Measurements from ENCODE around the gene IFITM1. TPM values are rescaled to one million over a fixed set of nuclear protein-coding genes. Genes with fewer than 3 reads are reported as not detected.
A peak's percentile ranks its signal among the peaks of the same experiment; 100 is the strongest.
"Not testable (repeated sequence)": the region's sequence is repeated elsewhere in the genome, so short reads cannot be mapped to it uniquely, and the experiment has no call there.

IFITM1 gene
- total RNA-seq, 2 experiments from 2014 or later: 1,010 to 1,055 TPM

DNA sequence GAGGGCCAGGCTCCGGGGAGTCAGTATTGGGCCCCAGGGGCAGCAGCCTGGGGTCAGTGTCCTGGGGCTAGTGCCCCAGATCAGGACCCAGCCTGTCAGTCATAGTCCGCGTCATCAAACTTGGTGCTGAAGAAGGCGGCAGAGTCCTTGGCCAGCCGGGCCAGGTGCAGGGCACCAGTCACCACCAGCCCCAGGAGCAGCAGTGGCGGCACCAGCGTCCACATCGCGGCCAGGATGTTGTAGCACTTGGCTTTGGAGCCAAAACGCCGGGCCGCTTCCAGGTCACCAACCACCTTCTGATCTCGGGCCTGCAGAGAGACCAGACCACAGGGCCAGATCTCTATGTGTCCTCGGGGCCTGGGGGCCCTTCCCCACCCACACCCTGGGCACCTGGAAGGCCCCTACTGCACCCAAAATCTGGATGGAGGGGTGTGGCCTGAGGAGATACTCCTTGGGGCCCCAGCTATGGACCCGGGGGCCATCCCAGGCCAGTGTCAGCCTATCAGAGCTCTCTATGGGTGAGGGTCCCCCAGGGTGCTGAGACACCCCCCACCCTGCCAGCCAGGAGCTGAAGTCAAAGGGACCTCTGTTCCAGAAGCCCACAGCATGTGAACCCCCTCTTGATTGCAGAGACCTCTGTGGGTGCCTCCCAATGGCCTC lies 15.3 kb upstream of the IFITM1 start:
- Mint-ChIP-seq H3K4me1 (peaks cover 25% of the 10 kb centered on the region), H3K36me3 (ENCODE audit: low read depth) (no peaks in the 10 kb centered on the region), H3K4me3 (no peak overlapping the region), H3K27me3 (peaks cover 20% of the 10 kb centered on the region), H3K9me3 (no peaks in the 10 kb centered on the region), H3K27ac (no peak overlapping the region)
- ChIA-PET POLR2A (interaction anchor here (0.7 to 1.3 kb wide), 5 partner anchors 9 to 91 kb away, joined by 3 to 6 read pairs (median 4); partner anchors contain the start of genes BET1L, IFITM2 and RIC8A), CTCF (no interaction called here)
- DNase-seq: no peak

GRCh38 chr11:299081-299891 lies 14.6 kb upstream of the IFITM1 start, which contains the start of gene IFITM5:
Gene IFITM5, minus strand, starts transcription at chr11:299526. Its CDS starts 36 bp downstream, at chr11:299490.
- Mint-ChIP-seq H3K36me3 (ENCODE audit: low read depth) (no peaks in the 10 kb centered on the region), H3K27ac (no peak within 1 kb of the TSS), H3K27me3 (peaks cover 20% of the 10 kb centered on the region), H3K9me3 (no peaks in the 10 kb centered on the region), H3K4me3 (no peak within 1 kb of the TSS), H3K4me1 (peaks cover 25% of the 10 kb centered on the region)
- no peak for DNase-seq
- CTCF ChIA-PET: no interaction called here
- POLR2A ChIA-PET: interaction anchor here (0.7 to 1.3 kb wide), 7 partner anchors 8 to 92 kb away, joined by 3 to 6 read pairs (median 4); partner anchors contain the start of genes BET1L, IFITM2 and RIC8A

GRCh38 chr11:299951-300735 lies 13.7 kb upstream of the IFITM1 start:
- no peak for DNase-seq
- Mint-ChIP-seq H3K4me3 (no peak overlapping the region), H3K4me1 (peaks cover 27% of the 10 kb centered on the region), H3K27ac (no peak overlapping the region), H3K9me3 (no peaks in the 10 kb centered on the region), H3K36me3 (ENCODE audit: low read depth) (no peaks in the 10 kb centered on the region), H3K27me3 (peaks cover 20% of the 10 kb centered on the region)
- CTCF ChIA-PET: no interaction called here
- POLR2A ChIA-PET: interaction anchor here (0.8 to 2.6 kb wide), 5 partner anchors 13 to 207 kb away, joined by 3 to 8 read pairs (median 3); partner anchors contain the start of genes BET1L, RIC8A and RNH1

- Mint-ChIP-seq H3K27me3 (peaks cover 15% of the 10 kb centered on the region), H3K27ac (no peak overlapping the region), H3K4me3 (no peak overlapping the region), H3K4me1 (peaks cover 33% of the 10 kb centered on the region), H3K9me3 (no peaks in the 10 kb centered on the region), H3K36me3 (ENCODE audit: low read depth) (peaks cover 5% of the 10 kb centered on the region)
- CTCF ChIA-PET: no interaction called here
- DNase-seq: no peak
- POLR2A ChIA-PET: interaction anchor here (1.4 kb wide), 1 partner anchor 12 kb away, joined by 4 read pairs; no protein-coding TSS in a partner anchor
Measured at GRCh38 chr11:303363-303762, 10.5 kb upstream of the IFITM1 start.

- ChIA-PET CTCF (interaction anchor here (0.9 to 3.3 kb wide), 7 partner anchors 13 to 97 kb away, joined by 4 to 32 read pairs (median 14); partner anchors contain the start of genes BET1L and RIC8A), POLR2A (interaction anchor here (1.0 to 2.4 kb wide), 4 partner anchors 11 to 103 kb away, joined by 3 to 7 read pairs (median 4); no protein-coding TSS in a partner anchor)
- no peak overlapping the region for H3K27ac Mint-ChIP-seq
Measured at GRCh38 chr11:304061-304506, 9.8 kb upstream of the IFITM1 start.

GRCh38 chr11:304915-305843 lies 8.7 kb upstream of the IFITM1 start:
- peaks cover 11% of the 10 kb centered on the region for H3K27me3 Mint-ChIP-seq
- no peak overlapping the region for H3K4me3 Mint-ChIP-seq
- H3K9me3 Mint-ChIP-seq: no peaks in the 10 kb centered on the region
- CTCF ChIA-PET: interaction anchor here (0.7 to 3.3 kb wide), 16 partner anchors 11 to 143 kb away, joined by 3 to 32 read pairs (median 4); partner anchors contain the start of genes BET1L, PSMD13, RIC8A and SIGIRR
- POLR2A ChIA-PET: interaction anchor here (1.0 to 2.4 kb wide), 9 partner anchors 10 to 102 kb away, joined by 3 to 11 read pairs (median 7); partner anchors contain the start of gene SIRT3
- DNase-seq: peak; percentile 73
- H3K36me3 Mint-ChIP-seq (ENCODE audit: low read depth): peaks cover 22% of the 10 kb centered on the region
- H3K27ac Mint-ChIP-seq: no peak overlapping the region
- peaks cover 33% of the 10 kb centered on the region for H3K4me1 Mint-ChIP-seq

More at GRCh38 chr11:304061-304506, 9.8 kb upstream of the IFITM1 start:
- peaks cover 12% of the 10 kb centered on the region for H3K36me3 Mint-ChIP-seq (ENCODE audit: low read depth)
- H3K4me3 Mint-ChIP-seq: no peak overlapping the region
- no peaks in the 10 kb centered on the region for H3K9me3 Mint-ChIP-seq
- peaks cover 31% of the 10 kb centered on the region for H3K4me1 Mint-ChIP-seq
- DNase-seq: no peak
- H3K27me3 Mint-ChIP-seq: peaks cover 15% of the 10 kb centered on the region

DNA sequence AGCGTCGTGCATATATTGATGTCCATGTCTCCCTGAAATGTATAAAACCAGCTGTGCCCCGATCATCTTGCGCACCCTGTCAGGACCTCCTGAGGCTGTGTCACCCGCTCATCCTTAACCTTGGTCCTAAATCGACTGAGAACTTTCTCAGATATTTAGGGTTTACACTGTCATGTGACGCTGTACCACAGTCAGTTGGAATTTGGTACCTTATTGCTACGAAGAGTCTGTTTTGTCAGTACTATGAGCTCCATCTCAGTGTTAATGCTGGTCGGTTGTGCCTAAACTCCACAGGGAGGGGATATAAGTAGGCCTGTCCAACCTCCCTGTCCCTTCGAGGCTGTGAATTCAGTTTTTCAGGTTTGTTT lies 8.0 kb upstream of the IFITM1 start:
- CTCF ChIA-PET: interaction anchor here (0.6 to 3.3 kb wide), 13 partner anchors 11 to 142 kb away, joined by 3 to 32 read pairs (median 5); partner anchors contain the start of genes BET1L, RIC8A and SIGIRR
- Mint-ChIP-seq H3K27ac (peak overlapping the region; percentile 18), H3K36me3 (ENCODE audit: low read depth) (peaks cover 22% of the 10 kb centered on the region), H3K9me3 (no peaks in the 10 kb centered on the region), H3K4me3 (no peak overlapping the region), H3K27me3 (peaks cover 6% of the 10 kb centered on the region), H3K4me1 (peaks cover 33% of the 10 kb centered on the region)
- no peak for DNase-seq
- POLR2A ChIA-PET: interaction anchor here (1.2 to 2.4 kb wide), 8 partner anchors 10 to 70 kb away, joined by 3 to 11 read pairs (median 8); partner anchors contain the start of gene SIRT3

GRCh38 chr11:306645-307371 lies 7.0 kb upstream of the IFITM1 start:
- DNase-seq: no peak
- CTCF ChIA-PET: interaction anchor here (0.7 to 3.3 kb wide), 9 partner anchors 10 to 142 kb away, joined by 3 to 32 read pairs (median 11); no protein-coding TSS in a partner anchor
- Mint-ChIP-seq H3K4me1 (peaks cover 30% of the 10 kb centered on the region), H3K27ac (peak overlapping the region; percentile 99), H3K27me3 (peaks cover 3% of the 10 kb centered on the region), H3K36me3 (ENCODE audit: low read depth) (peaks cover 22% of the 10 kb centered on the region), H3K9me3 (no peaks in the 10 kb centered on the region), H3K4me3 (peak overlapping the region; percentile 89)
- POLR2A ChIA-PET: interaction anchor here (0.7 to 1.9 kb wide), 10 partner anchors 9 to 99 kb away, joined by 3 to 11 read pairs (median 5); partner anchors contain the start of genes BET1L, RIC8A and SIRT3

GRCh38 chr11:307766-308708 lies 5.8 kb upstream of the IFITM1 start, which contains the start of gene IFITM2:
Gene IFITM2, plus strand, starts transcription at chr11:307816. Its CDS starts 377 bp downstream, at chr11:308193.
- Mint-ChIP-seq H3K27ac (peak within 1 kb of the TSS; percentile 99), H3K36me3 (ENCODE audit: low read depth) (peaks cover 25% of the 10 kb centered on the region), H3K4me1 (peaks cover 37% of the 10 kb centered on the region), H3K4me3 (peak within 1 kb of the TSS; percentile 89)
- CTCF ChIA-PET: interaction anchor here (0.6 to 1.0 kb wide), 2 partner anchors 9 to 210 kb away, joined by 3 to 10 read pairs; no protein-coding TSS in a partner anchor
- peak; percentile 81 for DNase-seq
- POLR2A ChIA-PET: interaction anchor here (0.6 to 2.2 kb wide), 10 partner anchors 9 to 141 kb away, joined by 3 to 22 read pairs (median 5); partner anchors contain the start of genes BET1L, IFITM5 and RIC8A
- H3K9me3 Mint-ChIP-seq, H3K27me3 Mint-ChIP-seq: not testable (repeated sequence)

All from activated CD4-positive, alpha-beta memory T cell treated with anti-CD3 and anti-CD28 coated beads, Interleukin-2, amount 10 ng/mL, durations not matched to agents 7 days and 5 days (primary cell).